ENCODE results near the gene PLA2G2C. TPM values are rescaled to one million over a fixed set of nuclear protein-coding genes. Genes with fewer than 3 reads are reported as not detected.

Gene PLA2G2C
- total RNA-seq, 4 donors from 2014 or later: not detected

GRCh38 chr1:20114021-20114648 lies 72.2 kb downstream of the PLA2G2C start:
- Histone ChIP-seq H3K27ac (no peak overlapping the region), H3K36me3 (no peaks in the 10 kb centered on the region), H3K4me1 (no peaks in the 10 kb centered on the region), H3K4me3 (no peak overlapping the region), H3K9me3 (no peaks in the 10 kb centered on the region), H3K27me3 (no peaks in the 10 kb centered on the region)
- TF ChIP-seq CTCF (IDR thresholded peaks at IDR 0.05) (no peak), POLR2A (IDR thresholded peaks at IDR 0.05) (no peak), EP300 (IDR thresholded peaks at IDR 0.05) (no peak)
- 78 to 79% methylated on average over 15 of the region's 15 CpGs for WGBS, 2 donors
- no peak for DNase-seq (ENCODE audit: low spot score in 2 of 2)

Other genes starting within 250 kb of the PLA2G2C start
- 100 to 1,000 TPM; 327 to 509 (median 407) TPM for gene PLA2G2A, start 206.9 kb downstream of the PLA2G2C start, total RNA-seq
- 1 to 10 TPM in 3 of 4 donors, under 1 TPM in 1; 0.87 to 4.7 (median 2.2) TPM for gene PLA2G5, start 116.3 kb downstream of the PLA2G2C start, total RNA-seq
- not detected for gene PLA2G2D, start 67.0 kb downstream of the PLA2G2C start, total RNA-seq
- not detected for gene PLA2G2F, start 47.2 kb downstream of the PLA2G2C start, total RNA-seq
- gene UBXN10, start 422 bp downstream of the PLA2G2C start, total RNA-seq: under 1 TPM; under 0.01 to 0.84 (median 0.41) TPM
- gene VWA5B1, start 104.4 kb upstream of the PLA2G2C start, total RNA-seq: not detected